ENCODE data around the gene SPATA19.

DNA sequence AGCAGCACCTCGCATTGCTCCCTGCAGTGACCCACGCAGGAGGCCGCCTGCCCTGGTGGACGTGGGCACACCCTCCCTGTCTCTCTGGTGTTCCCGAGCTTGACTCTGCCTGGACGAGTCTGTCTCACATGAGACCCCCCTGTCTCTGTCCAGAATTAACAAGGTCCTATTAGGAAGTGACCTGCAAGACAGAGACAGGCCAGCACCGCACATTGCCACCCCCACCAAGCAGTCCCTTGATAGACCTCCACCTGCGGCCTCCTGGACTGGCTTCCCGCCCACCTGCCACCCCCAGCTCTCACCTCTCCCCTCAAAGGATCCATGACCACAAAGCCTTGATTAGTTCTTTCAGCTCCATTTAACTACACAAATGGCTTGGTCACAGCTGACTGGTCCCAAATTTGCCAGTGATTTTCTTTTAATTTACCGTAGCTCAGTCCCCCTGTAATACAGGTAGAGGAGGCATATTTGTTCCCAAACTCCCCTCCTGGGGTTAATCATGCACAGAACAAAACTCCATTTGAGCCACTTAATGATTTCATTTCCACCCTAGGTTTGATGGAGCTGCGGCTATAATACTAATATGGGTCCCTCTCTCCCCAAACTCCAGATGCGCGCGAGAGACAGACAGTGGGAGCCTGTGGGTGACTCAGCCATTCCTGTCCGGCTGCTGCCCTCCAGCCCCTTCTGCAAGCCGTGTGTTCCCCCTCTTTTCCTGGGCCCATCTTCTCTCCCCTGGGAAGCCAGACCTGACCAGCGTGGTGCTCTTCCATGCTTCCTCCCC, 11.2 kb downstream of the SPATA19 start:
- no peak for TF ChIP-seq EZH2 (IDR thresholded peaks at IDR 0.05; ENCODE audit: borderline replicate concordance, low read length)
- TF ChIP-seq, protein P1, sequence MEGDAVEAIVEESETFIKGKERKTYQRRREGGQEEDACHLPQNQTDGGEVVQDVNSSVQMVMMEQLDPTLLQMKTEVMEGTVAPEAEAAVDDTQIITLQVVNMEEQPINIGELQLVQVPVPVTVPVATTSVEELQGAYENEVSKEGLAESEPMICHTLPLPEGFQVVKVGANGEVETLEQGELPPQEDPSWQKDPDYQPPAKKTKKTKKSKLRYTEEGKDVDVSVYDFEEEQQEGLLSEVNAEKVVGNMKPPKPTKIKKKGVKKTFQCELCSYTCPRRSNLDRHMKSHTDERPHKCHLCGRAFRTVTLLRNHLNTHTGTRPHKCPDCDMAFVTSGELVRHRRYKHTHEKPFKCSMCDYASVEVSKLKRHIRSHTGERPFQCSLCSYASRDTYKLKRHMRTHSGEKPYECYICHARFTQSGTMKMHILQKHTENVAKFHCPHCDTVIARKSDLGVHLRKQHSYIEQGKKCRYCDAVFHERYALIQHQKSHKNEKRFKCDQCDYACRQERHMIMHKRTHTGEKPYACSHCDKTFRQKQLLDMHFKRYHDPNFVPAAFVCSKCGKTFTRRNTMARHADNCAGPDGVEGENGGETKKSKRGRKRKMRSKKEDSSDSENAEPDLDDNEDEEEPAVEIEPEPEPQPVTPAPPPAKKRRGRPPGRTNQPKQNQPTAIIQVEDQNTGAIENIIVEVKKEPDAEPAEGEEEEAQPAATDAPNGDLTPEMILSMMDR (IDR thresholded peaks at IDR 0.05; ENCODE audit: low read length), result no peak
